Colonic mucosa (tissue), 4 donors: ENCODE data around the gene ALS2CL. TPM values are rescaled to one million over a fixed set of nuclear protein-coding genes. Genes with fewer than 3 reads are reported as not detected.
"Not testable (repeated sequence)": the region's sequence is repeated elsewhere in the genome, so short reads cannot be mapped to it uniquely, and the experiment has no call there.

Experiments used
- DNase-seq: peaks from one replicate; pipeline ENCODE4 v3.0.0-alpha.2; 2020
- H3K27ac ChIP-seq: fragments of 200-600 bp; one replicate; pipeline ENCODE4 v1.8.0; 2021
- H3K27me3 ChIP-seq: fragments of 200-600 bp; one replicate; pipeline ENCODE4 v1.8.0; 2021
- H3K36me3 ChIP-seq: fragments of 200-600 bp; one replicate; pipeline ENCODE4 v1.8.0; 2021
- H3K4me1 ChIP-seq: fragments of 200-600 bp; one replicate; pipeline ENCODE4 v1.8.0; 2021; ENCODE audit warnings: mild to moderate bottlenecking
- H3K4me3 ChIP-seq: fragments of 200-600 bp; one replicate; pipeline ENCODE4 v1.8.0; 2021
- H3K9ac ChIP-seq, 2 donors: one replicate each; pipeline ENCODE4 v1.7.0; 2013; ENCODE audit warnings: control low read depth in 2 of 2, low read depth in 2 of 2, low read length in 2 of 2
- H3K9me3 ChIP-seq: fragments of 200-600 bp; one replicate; pipeline ENCODE4 v1.8.0; 2021
- CTCF ChIP-seq: fragments of 200-600 bp; IDR thresholded peaks from one replicate; pipeline ENCODE4 v1.8.0; 2022; ENCODE audit warnings: antibody characterized with exemption, mild to moderate bottlenecking
- intact Hi-C: fragments of 100-400 bp; cut with DNase I; formaldehyde crosslinking; loops from one replicate; pipeline ENCODE4 v1.14.1; 2022
- total RNA-seq, 2 donors: library from RNA; stranded (reverse); fragmentation: NEBNext Ultra II Directional in 1 of 2; extraction: Animal tissue kit (Norgen Biotek cat#: 25700) in 1 of 2; gene quantifications; one replicate each; pipeline ENCODE4 v1.2.1, GENCODE V29; 2021
- donor health status: healthy.
- donor health status: DM: no; HTN: no; CAD: no.
- donor health status: DM: no; HTN: no; CAD: no.

ALS2CL gene
- total RNA-seq, 2 donors from 2014 or later = 21.8 to 40.3 TPM

GRCh38 chr3:46705022-46705530, 11.6 kb upstream of the ALS2CL start:
- Histone ChIP-seq H3K9me3 (no peaks in the 10 kb centered on the region), H3K4me3 (no peak overlapping the region), H3K36me3 (no peaks in the 10 kb centered on the region), H3K4me1 (no peaks in the 10 kb centered on the region), H3K9ac (no peak overlapping the region), H3K27me3 (peaks cover 18% of the 10 kb centered on the region), H3K27ac (no peak overlapping the region)
- peak; percentile 97 for TF ChIP-seq CTCF
- peak; percentile 75 for DNase-seq
- intact Hi-C loops = loop anchor here (2.0 to 10.0 kb wide), 3 partner anchors 190 to 620 kb away; no protein-coding TSS in a partner anchor

GRCh38 chr3:46704346-46704745, 10.9 kb upstream of the ALS2CL start:
- peaks cover 18% of the 10 kb centered on the region for H3K27me3 ChIP-seq
- not testable (repeated sequence) for DNase-seq, H3K27ac ChIP-seq, H3K9me3 ChIP-seq, H3K9ac ChIP-seq, H3K4me1 ChIP-seq, H3K4me3 ChIP-seq, H3K36me3 ChIP-seq
- intact Hi-C loops = loop anchor here (2.0 to 10.0 kb wide), 2 partner anchors 190 to 620 kb away; no protein-coding TSS in a partner anchor

- no peak for DNase-seq
- Histone ChIP-seq H3K9me3 (no peaks in the 10 kb centered on the region), H3K4me1 (no peaks in the 10 kb centered on the region), H3K27me3 (peaks cover 18% of the 10 kb centered on the region), H3K4me3 (no peak overlapping the region), H3K27ac (no peak overlapping the region), H3K9ac (no peak overlapping the region), H3K36me3 (no peaks in the 10 kb centered on the region)
- intact Hi-C loops = loop anchor here (10.0 kb wide), 1 partner anchor 622 kb away; no protein-coding TSS in a partner anchor
- no peak for TF ChIP-seq CTCF
These were observed 9.6 kb upstream of the ALS2CL start for GRCh38 chr3:46703013-46703520.

GRCh38 chr3:46702246-46703012, 8.9 kb upstream of the ALS2CL start:
- Histone ChIP-seq H3K36me3 (no peaks in the 10 kb centered on the region), H3K4me3 (no peak overlapping the region), H3K27ac (no peak overlapping the region), H3K9ac (no peak overlapping the region), H3K9me3 (no peaks in the 10 kb centered on the region), H3K27me3 (peaks cover 18% of the 10 kb centered on the region), H3K4me1 (no peaks in the 10 kb centered on the region)
- intact Hi-C loops = loop anchor here (10.0 kb wide), 1 partner anchor 622 kb away; no protein-coding TSS in a partner anchor
- no peak for DNase-seq
- no peak for TF ChIP-seq CTCF

GRCh38 chr3:46701181-46701939, 7.9 kb upstream of the ALS2CL start, which contains the start of gene TMIE:
Gene TMIE (plus strand): TSS chr3:46701392. CDS start chr3:46701488, 96 bp downstream.
- intact Hi-C loops = loop anchor here (10.0 kb wide), 1 partner anchor 623 kb away; no protein-coding TSS in a partner anchor
- no peak for TF ChIP-seq CTCF

More at GRCh38 chr3:46701181-46701939, 7.9 kb upstream of the ALS2CL start, which contains the start of gene TMIE:
- Histone ChIP-seq H3K27me3 (peaks cover 18% of the 10 kb centered on the region), H3K9ac (peak within 1 kb of the TSS in 1 of 2 donors; percentile 35), H3K4me1 (no peaks in the 10 kb centered on the region), H3K9me3 (no peaks in the 10 kb centered on the region), H3K4me3 (peak within 1 kb of the TSS; percentile 12), H3K27ac (no peak within 1 kb of the TSS), H3K36me3 (no peaks in the 10 kb centered on the region)
- DNase-seq = no peak
